Measurements from ENCODE around the gene BCL11B. TPM values are rescaled to one million over a fixed set of nuclear protein-coding genes. Genes with fewer than 3 reads are reported as not detected.
A peak's percentile ranks its signal among the peaks of the same experiment; 100 is the strongest.

Gene BCL11B
- polyA plus RNA-seq, 3 donors: 0.01 TPM; not detected in 2

DNA sequence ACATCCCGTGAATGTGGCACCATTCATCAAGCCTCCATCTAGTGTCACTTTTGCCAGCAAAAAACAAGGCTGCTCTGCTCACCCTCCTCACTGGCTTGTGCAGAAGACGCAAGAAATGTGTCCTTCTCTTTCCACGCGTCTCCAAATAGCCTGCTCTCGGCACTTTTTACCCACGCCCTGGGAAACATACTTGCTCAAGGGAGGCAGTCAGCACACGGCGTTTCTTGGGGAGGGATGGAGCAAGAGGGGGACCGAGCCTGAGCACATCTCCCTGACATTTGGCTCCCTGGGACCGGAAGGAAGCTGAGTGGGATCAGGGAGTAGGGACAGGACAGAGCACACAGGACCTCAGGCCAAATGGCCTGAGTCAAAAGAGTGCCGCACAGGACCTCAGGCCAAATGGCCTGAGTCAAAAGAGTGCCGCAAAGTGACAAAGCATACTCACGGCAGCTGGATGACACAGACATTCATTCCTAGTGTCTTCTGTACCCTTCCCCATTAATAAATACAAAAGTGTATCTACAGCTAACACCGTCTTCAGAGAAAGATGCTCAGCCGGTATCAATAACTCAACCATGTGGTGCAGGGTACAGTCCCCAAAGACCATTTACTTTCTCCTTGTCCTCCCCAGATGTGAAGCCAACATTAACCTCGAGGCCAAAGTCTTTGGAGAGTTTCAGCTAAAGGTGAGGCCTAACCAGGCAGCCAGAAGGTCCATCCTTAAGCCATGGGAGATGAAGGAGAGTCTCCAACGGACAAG lies 7.1 kb downstream of the BCL11B start:
- Histone ChIP-seq H3K9me3 (replicated peaks in 1 of 2; ENCODE audit: control insufficient read depth in 1 of 2, insufficient read depth in 1 of 2, low read length in 2 of 2) (peaks cover 0 to 9% of the 10 kb centered on the region in 2 donors), H4K20me1 (ENCODE audit: insufficient read depth, low read length) (no peaks in the 10 kb centered on the region), H3K79me2 (ENCODE audit: insufficient read depth, low read length) (no peaks in the 10 kb centered on the region), H3K27me3 (ENCODE audit: control insufficient read depth in 2 of 2, insufficient read depth in 2 of 2, low read length in 2 of 2) (peaks cover 60 to 97% of the 10 kb centered on the region in 2 donors), H3K36me3 (replicated peaks in 1 of 2; ENCODE audit: control insufficient read depth in 1 of 2, insufficient read depth in 2 of 2, low read length in 2 of 2) (no peaks in the 10 kb centered on the region), H3K4me2 (replicated peaks; ENCODE audit: extremely low read depth, low read length, poor library complexity, severe bottlenecking) (no peak overlapping the region), H3K9ac (ENCODE audit: insufficient read depth, low read length, poor library complexity, severe bottlenecking) (no peak overlapping the region), H3K4me3 (replicated peaks in 1 of 3; ENCODE audit: low read depth in 2 of 3, low read length in 3 of 3) (no peak overlapping the region), H2AFZ (ENCODE audit: insufficient read depth, low read depth, low read length, poor library complexity, severe bottlenecking) (no peak overlapping the region), H3K4me1 (ENCODE audit: control insufficient read depth in 1 of 2, insufficient read depth in 2 of 2, low read length in 2 of 2) (no peaks in the 10 kb centered on the region), H3K27ac (ENCODE audit: low read depth in 1 of 2, low read length in 2 of 2) (no peak overlapping the region)
- Mint-ChIP-seq H3K4me1 (peaks cover 3% of the 10 kb centered on the region), H3K36me3 (no peaks in the 10 kb centered on the region), H3K9me3 (peaks cover 0 to 7% (median under 1%) of the 10 kb centered on the region in 7 donors), H3K27me3 (ENCODE audit: low read depth in 3 of 3) (peaks cover 81 to 99% (median 90%) of the 10 kb centered on the region in 3 donors), H3K4me3 (peak overlapping the region in 1 of 2 donors; percentile 54), H3K27ac (peak overlapping the region in 1 of 7 donors; percentile 68)
- TF ChIP-seq, protein P1, sequence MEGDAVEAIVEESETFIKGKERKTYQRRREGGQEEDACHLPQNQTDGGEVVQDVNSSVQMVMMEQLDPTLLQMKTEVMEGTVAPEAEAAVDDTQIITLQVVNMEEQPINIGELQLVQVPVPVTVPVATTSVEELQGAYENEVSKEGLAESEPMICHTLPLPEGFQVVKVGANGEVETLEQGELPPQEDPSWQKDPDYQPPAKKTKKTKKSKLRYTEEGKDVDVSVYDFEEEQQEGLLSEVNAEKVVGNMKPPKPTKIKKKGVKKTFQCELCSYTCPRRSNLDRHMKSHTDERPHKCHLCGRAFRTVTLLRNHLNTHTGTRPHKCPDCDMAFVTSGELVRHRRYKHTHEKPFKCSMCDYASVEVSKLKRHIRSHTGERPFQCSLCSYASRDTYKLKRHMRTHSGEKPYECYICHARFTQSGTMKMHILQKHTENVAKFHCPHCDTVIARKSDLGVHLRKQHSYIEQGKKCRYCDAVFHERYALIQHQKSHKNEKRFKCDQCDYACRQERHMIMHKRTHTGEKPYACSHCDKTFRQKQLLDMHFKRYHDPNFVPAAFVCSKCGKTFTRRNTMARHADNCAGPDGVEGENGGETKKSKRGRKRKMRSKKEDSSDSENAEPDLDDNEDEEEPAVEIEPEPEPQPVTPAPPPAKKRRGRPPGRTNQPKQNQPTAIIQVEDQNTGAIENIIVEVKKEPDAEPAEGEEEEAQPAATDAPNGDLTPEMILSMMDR (IDR thresholded peaks at IDR 0.05): no peak
- WGBS (ENCODE audit: insufficient coverage): 46% methylated on average over 12 of the region's 17 CpGs
- intact Hi-C loops (cut with micrococcal nuclease): loop anchor here in 1 of 2 donors (5.0 kb wide), 1 partner anchor 1128 kb away; no protein-coding TSS in a partner anchor
- no peak for DNase-seq

DNA sequence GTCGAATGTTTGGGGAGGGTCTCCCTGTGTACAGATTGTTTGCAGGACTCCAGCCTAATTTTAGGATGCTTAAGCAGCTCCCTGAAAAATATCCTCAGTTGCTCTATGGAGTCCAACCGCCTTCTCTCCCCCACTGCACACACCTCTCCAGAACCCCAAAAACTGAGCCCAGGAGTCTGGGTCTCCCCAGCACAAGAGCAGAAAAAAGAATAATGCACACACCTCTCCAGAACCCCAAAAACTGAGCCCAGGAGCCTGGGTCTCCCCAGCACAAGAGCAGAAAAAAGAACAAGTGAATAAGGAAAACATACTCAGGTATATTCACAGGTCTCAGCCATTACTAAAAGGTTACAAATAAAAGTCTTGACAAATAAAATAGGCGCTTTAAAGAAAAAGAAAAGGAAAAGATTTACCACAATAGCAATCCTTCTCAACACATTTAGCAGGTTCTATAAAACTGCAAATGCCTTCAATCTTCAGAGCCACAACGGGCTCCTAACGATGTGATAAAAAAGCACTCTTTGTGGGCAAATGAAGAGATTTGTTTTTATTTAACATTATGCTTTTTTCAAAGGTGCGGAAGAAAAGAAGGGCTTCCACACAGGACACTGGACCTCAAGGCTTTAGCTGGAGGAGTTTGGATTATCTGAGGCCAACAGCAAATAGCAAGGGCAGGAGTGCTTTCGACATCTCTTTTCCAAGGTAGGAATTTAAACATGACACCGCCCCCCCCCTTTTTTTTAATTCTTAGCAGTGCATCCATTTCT lies 8.2 kb downstream of the BCL11B start:
- peaks cover 3% of the 10 kb centered on the region for H3K4me1 Mint-ChIP-seq
- H3K4me3 Mint-ChIP-seq: peak overlapping the region in 1 of 2 donors; percentile 39

More for the DNA sequence above, 8.2 kb downstream of the BCL11B start:
- peaks cover 0 to 3% (median 0%) of the 10 kb centered on the region in 7 donors for H3K9me3 Mint-ChIP-seq
- H3K4me2 ChIP-seq (replicated peaks; ENCODE audit: extremely low read depth, low read length, poor library complexity, severe bottlenecking): no peak overlapping the region
- peaks cover 0 to 9% of the 10 kb centered on the region in 2 donors for H3K9me3 ChIP-seq (replicated peaks in 1 of 2; ENCODE audit: control insufficient read depth in 1 of 2, insufficient read depth in 1 of 2, low read length in 2 of 2)
- 64% methylated on average over 1 of the region's 8 CpGs for WGBS (ENCODE audit: insufficient coverage)
- H3K27ac Mint-ChIP-seq: peak overlapping the region in 2 of 7 donors; percentile 27 to 73
- no peak for DNase-seq
- H3K27me3 Mint-ChIP-seq (ENCODE audit: low read depth in 3 of 3): peaks cover 78 to 97% (median 88%) of the 10 kb centered on the region in 3 donors
- peaks cover 54 to 96% of the 10 kb centered on the region in 2 donors for H3K27me3 ChIP-seq (ENCODE audit: control insufficient read depth in 2 of 2, insufficient read depth in 2 of 2, low read length in 2 of 2)
- intact Hi-C loops (cut with micrococcal nuclease): no loop called here
- H3K36me3 ChIP-seq (replicated peaks in 1 of 2; ENCODE audit: control insufficient read depth in 1 of 2, insufficient read depth in 2 of 2, low read length in 2 of 2): no peaks in the 10 kb centered on the region
- H3K27ac ChIP-seq (ENCODE audit: low read depth in 1 of 2, low read length in 2 of 2): no peak overlapping the region
- no peaks in the 10 kb centered on the region for H4K20me1 ChIP-seq (ENCODE audit: insufficient read depth, low read length)
- no peak overlapping the region for H3K9ac ChIP-seq (ENCODE audit: insufficient read depth, low read length, poor library complexity, severe bottlenecking)
- H3K4me3 ChIP-seq (replicated peaks in 1 of 3; ENCODE audit: low read depth in 2 of 3, low read length in 3 of 3): no peak overlapping the region
- no peaks in the 10 kb centered on the region for H3K36me3 Mint-ChIP-seq
- H3K79me2 ChIP-seq (ENCODE audit: insufficient read depth, low read length): no peaks in the 10 kb centered on the region
- TF ChIP-seq, protein P1 (IDR thresholded peaks at IDR 0.05): no peak
- no peak overlapping the region for H2AFZ ChIP-seq (ENCODE audit: insufficient read depth, low read depth, low read length, poor library complexity, severe bottlenecking)
- no peaks in the 10 kb centered on the region for H3K4me1 ChIP-seq (ENCODE audit: control insufficient read depth in 1 of 2, insufficient read depth in 2 of 2, low read length in 2 of 2)
